H1 (cell line): Measurements from ENCODE around the gene SSU72. TPM values are rescaled to one million over a fixed set of nuclear protein-coding genes. Genes with fewer than 3 reads are reported as not detected.
"Not testable (repeated sequence)": the region's sequence is repeated elsewhere in the genome, so short reads cannot be mapped to it uniquely, and the experiment has no call there.

Source experiments
- CTCF ChIA-PET: fragments of 300-600 bp; sonication (Branson Sonifier 250); formaldehyde crosslinking; loops from one replicate; lab custom pipeline; 2021; ENCODE audit not compliant: partially characterized antibody; lab: Charles Lee
- POLR2A ChIA-PET: fragments of 300-600 bp; sonication (Branson Sonifier 250); formaldehyde crosslinking; loops from one replicate; lab custom pipeline; 2021; ENCODE audit warnings: inconsistent platforms; ENCODE audit not compliant: partially characterized antibody; lab: Charles Lee
- DNase-seq, 2 experiments: peaks; one replicate each; pipeline versions ENCODE4 v3.0.0 to v3.0.0-alpha.2; 2010 to 2022; ENCODE audit warnings: low spot score in 2 of 2, low read depth in 1 of 2, mixed read lengths in 1 of 2
- FAIRE-seq: peaks from 2 replicates; lab custom pipeline; 2011; peaks lifted over from hg19 to GRCh38; lab: Jason Lieb, UNC
- H2AFZ ChIP-seq: 2 replicates; pipeline ENCODE4 v1.8.1; 2012; ENCODE audit warnings: low read length, inconsistent platforms
- H2AK5ac ChIP-seq: 2 replicates; pipeline ENCODE4 v1.6.1; 2013; ENCODE audit warnings: low read depth, low read length
- H2BK120ac ChIP-seq: replicated peaks from 2 replicates; pipeline ENCODE3; 2013; ENCODE audit warnings: low read depth, low read length, inconsistent platforms
- H2BK12ac ChIP-seq: 2 replicates; pipeline ENCODE4 v1.6.1; 2013; ENCODE audit warnings: low read depth, low read length
- H2BK15ac ChIP-seq: 2 replicates; pipeline ENCODE4 v1.6.1; 2013; ENCODE audit warnings: low read length
- H2BK20ac ChIP-seq: 2 replicates; pipeline ENCODE4 v1.6.1; 2013; ENCODE audit warnings: low read length
- H2BK5ac ChIP-seq: 2 replicates; pipeline ENCODE4 v1.6.1; 2013; ENCODE audit warnings: low read depth, low read length
- H3K14ac ChIP-seq: 2 replicates; pipeline ENCODE4 v1.6.1; 2013; ENCODE audit warnings: inconsistent platforms; ENCODE audit not compliant: insufficient read length
- H3K18ac ChIP-seq: 2 replicates; pipeline ENCODE4 v1.6.1; 2013; ENCODE audit warnings: low read length; ENCODE audit errors: extremely low read depth
- H3K23ac ChIP-seq: 2 replicates; pipeline ENCODE4 v1.6.1; 2013; ENCODE audit warnings: inconsistent platforms; ENCODE audit not compliant: insufficient read length
- H3K23me2 ChIP-seq: 2 replicates; pipeline ENCODE4 v1.6.1; 2013; ENCODE audit warnings: low read depth, low read length
- H3K27ac ChIP-seq: 2 replicates; pipeline ENCODE4 v1.6.1; 2011; ENCODE audit warnings: low read depth, low read length, inconsistent platforms
- H3K27me3 ChIP-seq, 4 experiments: replicated peaks in 1 of 4; 1 replicate in 1 of 4; 2 replicates in 3 of 4; pipeline versions ENCODE4 v1.6.1 to v1.8.1; 2011 to 2013; ENCODE audit warnings: low read length in 3 of 4, mild to moderate bottlenecking in 3 of 4, inconsistent platforms in 2 of 4, mixed read lengths in 2 of 4, moderate library complexity in 1 of 4; ENCODE audit not compliant: control insufficient read depth in 3 of 4, insufficient read depth in 3 of 4; ENCODE audit errors: extremely low read depth in 1 of 4
- H3K36me3 ChIP-seq, 4 experiments: 2 replicates each; pipeline versions ENCODE4 v1.6.1 to v1.8.1; 2011 to 2013; ENCODE audit warnings: mild to moderate bottlenecking in 4 of 4, low read length in 3 of 4, moderate library complexity in 2 of 4, control low read depth in 1 of 4, inconsistent platforms in 1 of 4; ENCODE audit not compliant: insufficient read depth in 4 of 4, control insufficient read depth in 2 of 4
- H3K4ac ChIP-seq: replicated peaks from 2 replicates; pipeline ENCODE3; 2013; ENCODE audit warnings: low read length, low read depth, mixed read lengths, inconsistent platforms; ENCODE audit not compliant: insufficient read length
- H3K4me1 ChIP-seq, 4 experiments: replicated peaks in 1 of 4; 1 replicate in 1 of 4; 2 replicates in 3 of 4; pipeline versions ENCODE4 v1.6.1 to v1.8.1; 2011 to 2013; ENCODE audit warnings: low read length in 3 of 4, inconsistent platforms in 2 of 4, mixed read lengths in 1 of 4; ENCODE audit not compliant: insufficient read depth in 4 of 4, control insufficient read depth in 3 of 4
- H3K4me2 ChIP-seq, 2 experiments: 2 replicates each; pipeline versions ENCODE4 v1.6.1 to v1.8.1; 2011 to 2013; ENCODE audit warnings: low read depth in 2 of 2, low read length in 2 of 2, control low read depth in 1 of 2, inconsistent platforms in 1 of 2, mild to moderate bottlenecking in 1 of 2; ENCODE audit not compliant: insufficient read depth in 1 of 2
- H3K4me3 ChIP-seq, 4 experiments: fragments of 200-600, 300-600 bp in 1 of 4; sonication (generic), shearing (Covaris generic), sonication (Bioruptor Twin) in 1 of 4; 2 replicates each; pipeline versions ENCODE4 v1.5.1 to v1.8.1; 2011 to 2016; ENCODE audit warnings: low read length in 4 of 4, low read depth in 3 of 4, control low read depth in 2 of 4, inconsistent platforms in 2 of 4, mild to moderate bottlenecking in 2 of 4, mixed read lengths in 1 of 4, moderate library complexity in 1 of 4; ENCODE audit not compliant: insufficient read depth in 2 of 4; ENCODE audit errors: extremely low read depth in 1 of 4
- H3K56ac ChIP-seq: replicated peaks from 2 replicates; pipeline ENCODE3; 2013; ENCODE audit warnings: low read depth, mild to moderate bottlenecking, mixed read lengths, low read length, inconsistent platforms; ENCODE audit not compliant: insufficient read length
- H3K79me1 ChIP-seq: 2 replicates; pipeline ENCODE4 v1.6.1; 2013; ENCODE audit warnings: low read depth, low read length, control low read depth
- H3K79me2 ChIP-seq, 2 experiments: 2 replicates each; pipeline versions ENCODE4 v1.6.1 to v1.8.1; 2012 to 2013; ENCODE audit warnings: low read length in 2 of 2, mild to moderate bottlenecking in 2 of 2, inconsistent platforms in 1 of 2; ENCODE audit not compliant: insufficient read depth in 2 of 2, control insufficient read depth in 1 of 2
- H3K9ac ChIP-seq, 4 experiments: replicated peaks in 1 of 4; 1 replicate in 1 of 4; 2 replicates in 3 of 4; pipeline versions ENCODE4 v1.6.1 to v1.8.1; 2011 to 2013; ENCODE audit warnings: low read depth in 3 of 4, low read length in 3 of 4, control low read depth in 2 of 4, mild to moderate bottlenecking in 2 of 4, moderate library complexity in 2 of 4, inconsistent platforms in 1 of 4; ENCODE audit errors: extremely low read depth in 1 of 4
- H3K9me3 ChIP-seq, 2 experiments: 2 replicates each; pipeline versions ENCODE4 v1.6.1 to v1.8.1; 2012 to 2013; ENCODE audit warnings: mild to moderate bottlenecking in 2 of 2, moderate library complexity in 2 of 2, control low read depth in 1 of 2, inconsistent platforms in 1 of 2, low read depth in 1 of 2, low read length in 1 of 2, mixed read lengths in 1 of 2; ENCODE audit not compliant: insufficient read depth in 2 of 2
- H4K20me1 ChIP-seq, 2 experiments: replicated peaks in 1 of 2; 2 replicates each; pipeline versions ENCODE3 to v1.8.1; 2011 to 2013; ENCODE audit warnings: inconsistent platforms in 2 of 2, low read length in 2 of 2, mild to moderate bottlenecking in 1 of 2; ENCODE audit not compliant: insufficient read depth in 2 of 2, control insufficient read depth in 1 of 2
- H4K5ac ChIP-seq: 2 replicates; pipeline ENCODE4 v1.6.1; 2013; ENCODE audit warnings: low read length, low read depth, mixed read lengths, inconsistent platforms; ENCODE audit not compliant: insufficient read length
- H4K8ac ChIP-seq: 2 replicates; pipeline ENCODE4 v1.8.0; 2013; ENCODE audit warnings: mild to moderate bottlenecking, moderate library complexity, low read length, inconsistent platforms; ENCODE audit not compliant: insufficient read depth; ENCODE audit errors: extremely low read depth
- H4K91ac ChIP-seq: replicated peaks from 2 replicates; pipeline ENCODE3; 2013; ENCODE audit warnings: low read length, mixed read lengths, inconsistent platforms; ENCODE audit not compliant: insufficient read length
- WGBS, 2 experiments: shearing (Covaris generic) in 1 of 2; methylation state at CpG; one replicate each; pipeline versions ENCODE4 v1.1.6 to v1.1.7; 2013 to 2015; ENCODE audit warnings: low lambda C conversion rate in 2 of 2, mixed read lengths in 2 of 2, inconsistent platforms in 1 of 2, low coverage in 1 of 2, missing lambda C conversion rate in 1 of 2; ENCODE audit not compliant: insufficient replicate concordance in 2 of 2, insufficient coverage in 1 of 2, insufficient read length in 1 of 2; ENCODE audit errors: extremely low coverage in 1 of 2, missing lambda C conversion rate in 1 of 2; 5-methylcytosine and 5-hydroxymethylcytosine counted together
- polyA plus RNA-seq, 7 experiments: library from polyadenylated mRNA; depleted of rRNA in 3 of 7; stranded (reverse) in 5 of 7; unstranded in 2 of 7; fragments of >200 nt in 5 of 7; fragments of 200-250 nt in 2 of 7; gene quantifications; 1 replicate in 5 of 7; 2 replicates in 1 of 7; 4 replicates in 1 of 7; pipeline versions ENCODE4 v1.2.1 to v1.2.3, GENCODE V29; 2011 to 2013; ENCODE audit warnings: missing spikeins in 2 of 7, mixed read lengths in 2 of 7
- total RNA-seq: library from RNA; stranded (reverse); fragmentation: NEBNext Ultra II Directional; extraction: Animal tissue kit (Norgen Biotek cat#: 25700); gene quantifications from 2 replicates; pipeline ENCODE4 v1.2.1, GENCODE V29; 2021

Gene SSU72
- total and polyA plus RNA-seq, 2 of the 8 experiments (the other 6 are each of a cell fraction or from before 2014, with no cell fraction given): 110 to 165 TPM

DNA sequence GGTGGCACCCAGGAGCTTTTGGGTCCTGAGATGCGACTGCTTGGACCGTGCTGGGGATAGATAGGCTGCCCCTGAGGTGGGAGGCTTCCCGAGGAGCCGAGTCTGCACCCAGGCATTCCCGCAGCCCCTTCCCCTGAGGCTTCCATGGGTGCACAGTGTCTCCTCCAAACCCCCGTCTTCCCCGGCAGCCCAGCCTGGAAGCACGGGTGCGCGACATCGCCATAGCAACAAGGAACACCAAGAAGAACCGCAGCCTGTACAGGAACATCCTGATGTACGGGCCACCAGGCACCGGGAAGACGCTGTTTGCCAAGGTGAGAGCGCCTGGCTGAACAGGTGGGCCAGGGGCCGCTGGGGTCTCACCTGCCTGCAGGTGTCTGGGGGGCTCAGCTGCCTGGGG, 51.0 kb downstream of the SSU72 start:
- H3K79me2 ChIP-seq, H3K23ac ChIP-seq, H2AK5ac ChIP-seq, H3K9ac ChIP-seq, H4K5ac ChIP-seq, H2BK12ac ChIP-seq, DNase-seq, H2BK120ac ChIP-seq, H2BK20ac ChIP-seq, H3K27me3 ChIP-seq, H4K20me1 ChIP-seq, H3K4ac ChIP-seq, H2AFZ ChIP-seq, H3K18ac ChIP-seq, H3K9me3 ChIP-seq, CTCF ChIA-PET, H3K27ac ChIP-seq, H4K91ac ChIP-seq, H3K4me3 ChIP-seq, H4K8ac ChIP-seq, H3K14ac ChIP-seq, H3K4me1 ChIP-seq, POLR2A ChIA-PET, H3K56ac ChIP-seq, H3K79me1 ChIP-seq, H2BK5ac ChIP-seq, H3K23me2 ChIP-seq, H2BK15ac ChIP-seq, FAIRE-seq, H3K4me2 ChIP-seq: not testable (repeated sequence)
- WGBS, 2 experiments: 95% methylated on average over 11 of the region's 17 CpGs; no CpG with 5 or more reads in 1 of the 2 experiments
- peaks cover 5 to 43% (median 15%) of the 10 kb centered on the region in 4 experiments; a peak in 7 of 8 replicates for H3K36me3 ChIP-seq

GRCh38 chr1:1523226-1523625, 51.4 kb downstream of the SSU72 start:
- H2BK5ac ChIP-seq, H2BK15ac ChIP-seq, H3K23ac ChIP-seq, H3K14ac ChIP-seq, FAIRE-seq, H2BK120ac ChIP-seq, H4K8ac ChIP-seq, H4K5ac ChIP-seq, H3K9ac ChIP-seq, H2BK20ac ChIP-seq, H3K4me3 ChIP-seq, H4K20me1 ChIP-seq, H3K79me2 ChIP-seq, H3K27me3 ChIP-seq, POLR2A ChIA-PET, H3K27ac ChIP-seq, H3K9me3 ChIP-seq, CTCF ChIA-PET, H2BK12ac ChIP-seq, H3K4me2 ChIP-seq, H3K56ac ChIP-seq, H2AFZ ChIP-seq, H2AK5ac ChIP-seq, DNase-seq, H3K4me1 ChIP-seq, H3K4ac ChIP-seq, H3K18ac ChIP-seq, H3K23me2 ChIP-seq, H4K91ac ChIP-seq, H3K79me1 ChIP-seq: not testable (repeated sequence)
- 99% methylated on average over 13 of the region's 31 CpGs; no CpG with 5 or more reads in 1 of the 2 experiments for WGBS, 2 experiments
- peaks cover 5 to 43% (median 18%) of the 10 kb centered on the region in 4 experiments; a peak in 7 of 8 replicates for H3K36me3 ChIP-seq
